Activated CD4-positive, alpha-beta T cell treated with anti-CD3 and anti-CD28 coated beads, Interleukin-2, amount 10 ng/mL, durations not matched to agents 24 days and 14 days (primary cell): ENCODE data around the gene FOXD2. TPM values are rescaled to one million over a fixed set of nuclear protein-coding genes. Genes with fewer than 3 reads are reported as not detected.

Experiments used
- DNase-seq: peaks from one replicate; pipeline ENCODE4 v3.0.0; 2022
- H3K27ac Mint-ChIP-seq: one replicate; pipeline ENCODE4 v1.8.0; 2022; ENCODE audit warnings: mild to moderate bottlenecking, mixed read lengths
- H3K27me3 Mint-ChIP-seq: one replicate; pipeline ENCODE4 v1.8.0; 2022; ENCODE audit warnings: mixed read lengths
- H3K36me3 Mint-ChIP-seq: one replicate; pipeline ENCODE4 v1.8.0; 2022; ENCODE audit warnings: low read depth, mild to moderate bottlenecking, mixed read lengths
- H3K4me1 Mint-ChIP-seq: one replicate; pipeline ENCODE4 v1.8.0; 2021; ENCODE audit warnings: mixed read lengths
- H3K4me3 Mint-ChIP-seq: one replicate; pipeline ENCODE4 v1.8.0; 2022; ENCODE audit warnings: mild to moderate bottlenecking, moderate library complexity, mixed read lengths
- H3K9me3 Mint-ChIP-seq: one replicate; pipeline ENCODE4 v1.8.0; 2021; ENCODE audit warnings: mixed read lengths
- intact Hi-C: fragments of 100-400 bp; cut with micrococcal nuclease; formaldehyde crosslinking; loops from one replicate; pipeline ENCODE4 v1.15.1; 2023
- total RNA-seq: library from RNA; stranded (reverse); gene quantifications from 2 replicates; pipeline ENCODE4 v1.2.3, GENCODE V29; 2022

Gene FOXD2
- total RNA-seq, 1 donor from 2014 or later = 0.07 TPM

DNA sequence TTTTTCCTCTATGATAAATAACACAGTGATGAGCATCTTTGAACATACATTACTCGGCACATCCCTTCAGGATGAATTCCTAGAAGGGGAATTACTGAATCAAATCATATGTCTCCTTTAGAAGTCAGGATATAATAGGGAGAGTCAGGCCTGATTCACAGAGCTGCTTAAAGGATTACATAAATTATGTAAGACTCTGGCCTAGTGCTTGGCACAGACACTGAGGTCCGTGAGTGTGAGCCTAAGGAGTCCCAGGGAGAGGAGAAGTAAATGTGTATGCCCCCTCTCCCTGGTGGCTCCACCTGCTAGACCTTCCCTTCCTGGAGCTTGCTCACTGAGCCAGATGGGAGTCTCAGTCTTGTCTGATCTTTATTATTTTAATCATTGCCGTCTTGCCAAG is 30.4 kb upstream of the FOXD2 start:
- H3K27ac Mint-ChIP-seq = no peak overlapping the region
- no peak overlapping the region for H3K4me3 Mint-ChIP-seq
- intact Hi-C loops = no loop called here
- DNase-seq = no peak
- no peaks in the 10 kb centered on the region for H3K4me1 Mint-ChIP-seq
- H3K36me3 Mint-ChIP-seq = no peaks in the 10 kb centered on the region
- no peaks in the 10 kb centered on the region for H3K9me3 Mint-ChIP-seq
- peaks cover 26% of the 10 kb centered on the region for H3K27me3 Mint-ChIP-seq

DNA sequence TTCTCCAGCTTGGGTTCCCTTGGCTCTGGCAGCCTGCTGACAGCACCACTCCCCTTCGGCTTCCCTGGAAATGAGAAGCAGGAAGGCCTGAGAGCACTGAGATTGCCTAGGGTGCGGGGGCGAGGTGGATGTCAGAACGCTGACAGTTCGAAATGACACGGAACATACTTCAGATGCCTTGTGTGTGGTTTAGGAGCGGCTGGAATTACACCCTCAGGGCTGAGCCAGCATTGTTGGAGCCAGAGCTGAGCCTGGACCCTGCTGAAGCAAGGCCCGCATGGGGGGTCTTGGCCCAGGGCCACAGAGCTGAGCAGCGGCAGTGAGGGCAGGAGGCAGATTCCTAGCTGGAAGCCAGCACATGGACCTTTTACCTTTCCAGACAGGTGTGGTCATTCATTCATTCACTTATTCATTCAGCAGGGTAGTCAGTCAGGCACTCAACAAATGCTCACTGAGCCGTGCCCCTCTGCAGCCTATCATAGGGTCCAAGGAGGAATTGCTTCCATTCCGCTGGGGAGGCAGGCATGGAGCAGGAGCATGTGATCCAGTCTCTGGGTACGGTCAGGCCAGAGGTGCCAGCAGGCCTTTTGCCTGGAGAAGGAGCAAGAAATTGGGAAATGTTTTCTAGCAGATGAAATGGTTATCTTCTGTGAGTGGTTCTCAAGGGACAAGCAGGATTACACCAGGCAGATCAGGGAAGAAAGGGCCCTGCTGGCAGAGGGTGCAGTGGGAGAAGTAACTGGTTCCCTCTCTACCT is 28.4 kb upstream of the FOXD2 start:
- H3K4me3 Mint-ChIP-seq = no peak overlapping the region
- peaks cover 34% of the 10 kb centered on the region for H3K27me3 Mint-ChIP-seq

DNA sequence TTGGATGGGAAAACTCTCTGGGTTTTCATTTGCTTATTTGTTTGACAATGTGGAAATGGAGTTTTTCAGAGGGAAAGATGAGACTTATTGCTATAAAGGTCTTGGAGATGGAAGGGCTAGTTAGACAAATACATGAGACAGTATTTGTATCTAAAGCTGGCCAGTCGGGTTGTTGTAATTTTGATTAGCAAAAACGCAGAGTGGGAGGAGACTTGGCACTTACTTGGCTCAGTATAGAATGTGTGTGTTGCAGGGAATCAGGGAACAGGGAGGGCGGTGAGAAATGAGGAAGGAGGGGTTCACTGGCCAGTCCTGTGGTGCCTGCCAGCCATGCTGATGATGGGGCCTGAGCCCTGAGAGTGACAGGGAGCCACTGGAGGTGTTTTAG is 27.8 kb upstream of the FOXD2 start:
- no peaks in the 10 kb centered on the region for H3K4me1 Mint-ChIP-seq
- no peaks in the 10 kb centered on the region for H3K9me3 Mint-ChIP-seq
- intact Hi-C loops = no loop called here
- no peaks in the 10 kb centered on the region for H3K36me3 Mint-ChIP-seq
- peaks cover 38% of the 10 kb centered on the region for H3K27me3 Mint-ChIP-seq
- DNase-seq = no peak
- no peak overlapping the region for H3K4me3 Mint-ChIP-seq
- no peak overlapping the region for H3K27ac Mint-ChIP-seq

More for the DNA sequence above, 28.4 kb upstream of the FOXD2 start:
- Mint-ChIP-seq H3K36me3 (no peaks in the 10 kb centered on the region), H3K9me3 (no peaks in the 10 kb centered on the region), H3K27ac (no peak overlapping the region), H3K4me1 (no peaks in the 10 kb centered on the region)
- intact Hi-C loops = no loop called here
- DNase-seq = no peak

GRCh38 chr1:47411436-47411835 is 26.4 kb upstream of the FOXD2 start:
- Mint-ChIP-seq H3K36me3 (no peaks in the 10 kb centered on the region), H3K4me3 (no peak overlapping the region), H3K9me3 (no peaks in the 10 kb centered on the region), H3K4me1 (peaks cover 2% of the 10 kb centered on the region), H3K27me3 (peaks cover 44% of the 10 kb centered on the region), H3K27ac (no peak overlapping the region)
- DNase-seq = no peak
- intact Hi-C loops = no loop called here

DNA sequence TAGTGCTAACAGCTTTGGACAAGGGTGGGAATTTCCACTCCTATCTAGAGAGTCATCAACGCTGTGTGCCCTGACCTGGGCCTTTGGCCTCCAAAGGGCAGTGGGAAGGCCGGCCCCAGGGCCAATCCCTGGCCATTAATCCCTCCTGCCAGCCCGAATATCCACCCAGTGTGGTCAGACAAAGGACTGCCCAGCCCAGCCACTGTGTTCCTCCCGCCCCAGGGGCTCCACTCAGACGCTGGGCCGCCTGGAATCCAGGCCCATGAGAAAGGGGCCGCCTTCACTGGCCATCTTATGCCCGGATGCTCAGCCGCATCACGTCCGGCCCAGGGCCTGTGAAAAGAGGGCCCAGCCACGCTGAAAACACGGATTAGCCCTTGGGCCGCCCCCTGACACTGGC is 25.4 kb upstream of the FOXD2 start:
- H3K27ac Mint-ChIP-seq = no peak overlapping the region
- H3K36me3 Mint-ChIP-seq = no peaks in the 10 kb centered on the region
- peaks cover 5% of the 10 kb centered on the region for H3K4me1 Mint-ChIP-seq
- H3K9me3 Mint-ChIP-seq = no peaks in the 10 kb centered on the region
- no peak overlapping the region for H3K4me3 Mint-ChIP-seq
- no peak for DNase-seq
- H3K27me3 Mint-ChIP-seq = peaks cover 49% of the 10 kb centered on the region
- intact Hi-C loops = no loop called here

GRCh38 chr1:47415728-47416318 is 22.0 kb upstream of the FOXD2 start, which contains the start of gene FOXE3:
FOXE3 (plus strand) TSS chr1:47416285; CDS start chr1:47416316, 31 bp downstream.
- peaks cover 7% of the 10 kb centered on the region for H3K4me1 Mint-ChIP-seq
- H3K4me3 Mint-ChIP-seq = peak within 1 kb of the TSS; percentile 67
- H3K9me3 Mint-ChIP-seq = no peaks in the 10 kb centered on the region
- no peak for DNase-seq
- peaks cover 62% of the 10 kb centered on the region for H3K27me3 Mint-ChIP-seq
- intact Hi-C loops = no loop called here
- H3K36me3 Mint-ChIP-seq = no peaks in the 10 kb centered on the region
- no peak within 1 kb of the TSS for H3K27ac Mint-ChIP-seq

DNA sequence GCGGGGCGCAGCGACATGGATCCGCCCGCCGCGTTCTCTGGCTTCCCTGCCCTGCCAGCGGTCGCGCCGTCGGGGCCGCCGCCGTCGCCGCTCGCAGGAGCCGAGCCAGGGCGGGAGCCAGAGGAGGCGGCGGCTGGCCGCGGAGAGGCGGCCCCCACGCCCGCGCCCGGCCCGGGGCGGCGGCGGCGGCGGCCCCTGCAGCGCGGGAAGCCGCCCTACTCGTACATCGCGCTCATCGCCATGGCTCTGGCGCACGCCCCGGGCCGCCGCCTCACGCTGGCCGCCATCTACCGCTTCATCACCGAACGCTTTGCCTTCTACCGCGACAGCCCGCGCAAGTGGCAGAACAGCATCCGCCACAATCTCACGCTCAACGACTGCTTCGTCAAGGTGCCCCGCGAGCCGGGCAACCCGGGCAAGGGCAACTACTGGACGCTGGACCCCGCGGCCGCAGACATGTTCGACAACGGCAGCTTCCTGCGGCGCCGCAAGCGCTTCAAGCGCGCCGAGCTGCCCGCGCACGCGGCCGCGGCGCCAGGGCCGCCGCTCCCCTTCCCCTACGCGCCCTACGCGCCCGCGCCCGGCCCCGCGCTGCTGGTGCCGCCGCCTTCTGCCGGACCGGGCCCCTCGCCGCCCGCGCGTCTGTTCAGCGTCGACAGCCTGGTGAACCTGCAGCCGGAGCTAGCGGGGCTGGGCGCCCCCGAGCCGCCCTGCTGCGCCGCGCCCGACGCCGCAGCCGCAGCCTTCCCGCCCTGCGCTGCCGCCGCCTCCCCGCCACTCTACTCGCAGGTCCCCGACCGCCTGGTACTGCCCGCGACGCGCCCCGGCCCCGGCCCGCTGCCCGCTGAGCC is 21.3 kb upstream of the FOXD2 start:
- intact Hi-C loops = no loop called here
- peak; percentile 70 for DNase-seq
- no peak overlapping the region for H3K27ac Mint-ChIP-seq
- peak overlapping the region; percentile 67 for H3K4me3 Mint-ChIP-seq
- H3K9me3 Mint-ChIP-seq = no peaks in the 10 kb centered on the region
- peaks cover 67% of the 10 kb centered on the region for H3K27me3 Mint-ChIP-seq
- H3K4me1 Mint-ChIP-seq = peaks cover 7% of the 10 kb centered on the region
- no peaks in the 10 kb centered on the region for H3K36me3 Mint-ChIP-seq

GRCh38 chr1:47417170-47418044 is 20.4 kb upstream of the FOXD2 start:
- Mint-ChIP-seq H3K4me3 (peak overlapping the region; percentile 63), H3K9me3 (no peaks in the 10 kb centered on the region), H3K4me1 (peaks cover 7% of the 10 kb centered on the region), H3K36me3 (no peaks in the 10 kb centered on the region), H3K27ac (no peak overlapping the region), H3K27me3 (peaks cover 68% of the 10 kb centered on the region)
- intact Hi-C loops = loop anchor here (2.0 kb wide), 1 partner anchor 15 kb away; no protein-coding TSS in a partner anchor
- no peak for DNase-seq

GRCh38 chr1:47418122-47418521 is 19.7 kb upstream of the FOXD2 start:
- Mint-ChIP-seq H3K4me3 (no peak overlapping the region), H3K4me1 (peaks cover 7% of the 10 kb centered on the region), H3K27me3 (peaks cover 68% of the 10 kb centered on the region), H3K36me3 (no peaks in the 10 kb centered on the region), H3K9me3 (no peaks in the 10 kb centered on the region), H3K27ac (no peak overlapping the region)
- intact Hi-C loops = loop anchor here (2.0 kb wide), 1 partner anchor 15 kb away; no protein-coding TSS in a partner anchor
- DNase-seq = no peak

- intact Hi-C loops = loop anchor here (2.0 kb wide), 1 partner anchor 14 kb away; no protein-coding TSS in a partner anchor
- no peak overlapping the region for H3K27ac Mint-ChIP-seq
- peaks cover 67% of the 10 kb centered on the region for H3K27me3 Mint-ChIP-seq
- no peak overlapping the region for H3K4me3 Mint-ChIP-seq
- no peak for DNase-seq
- no peaks in the 10 kb centered on the region for H3K36me3 Mint-ChIP-seq
- H3K9me3 Mint-ChIP-seq = no peaks in the 10 kb centered on the region
- peaks cover 7% of the 10 kb centered on the region for H3K4me1 Mint-ChIP-seq
These were observed 19.0 kb upstream of the FOXD2 start for GRCh38 chr1:47418681-47419325.

- Mint-ChIP-seq H3K27ac (no peak overlapping the region), H3K4me3 (no peak overlapping the region), H3K9me3 (no peaks in the 10 kb centered on the region), H3K4me1 (peaks cover 7% of the 10 kb centered on the region), H3K27me3 (peaks cover 61% of the 10 kb centered on the region), H3K36me3 (no peaks in the 10 kb centered on the region)
- intact Hi-C loops = no loop called here
- no peak for DNase-seq
These were observed 17.3 kb upstream of the FOXD2 start for GRCh38 chr1:47420547-47420946.

GRCh38 chr1:47423872-47424271 is 14.0 kb upstream of the FOXD2 start:
- Mint-ChIP-seq H3K27me3 (peaks cover 40% of the 10 kb centered on the region), H3K9me3 (no peaks in the 10 kb centered on the region), H3K27ac (no peak overlapping the region), H3K36me3 (no peaks in the 10 kb centered on the region), H3K4me3 (no peak overlapping the region), H3K4me1 (no peaks in the 10 kb centered on the region)
- intact Hi-C loops = loop anchor here (1.0 kb wide), 1 partner anchor 231 kb away; no protein-coding TSS in a partner anchor
- DNase-seq = no peak
